PC-3 (cell line): Measurements from ENCODE around the gene SOX6. TPM values are rescaled to one million over a fixed set of nuclear protein-coding genes. Genes with fewer than 3 reads are reported as not detected.

ENCODE experiments used
- ATAC-seq: fragments of 200-7000 bp; cut with Tn5 transposase; 2 replicates; pipeline ENCODE4 v1.9.1; 2020; ENCODE audit warnings: mild to moderate bottlenecking, moderate library complexity
- BruUV-seq: library from RNA; stranded (reverse); fragments of 400-500 nt; replicated peaks from 2 replicates; lab custom pipeline; 2021; lab: Mats Ljungman, UMichigan
- CTCF ChIA-PET: fragments of 300-600 bp; sonication (Branson Sonifier 250); formaldehyde crosslinking; loops from one replicate; lab custom pipeline; 2022; ENCODE audit warnings: antibody characterized with exemption; lab: Charles Lee
- POLR2A ChIA-PET: fragments of 300-600 bp; sonication (Branson Sonifier 250); formaldehyde crosslinking; loops from one replicate; lab custom pipeline; 2022; ENCODE audit warnings: antibody characterized with exemption; ENCODE audit not compliant: unreplicated experiment; lab: Charles Lee
- DNase-seq: peaks from one replicate; pipeline ENCODE4 v3.0.0-alpha.2; 2015
- H2AFZ ChIP-seq: fragments of 300-600 bp; sonication (generic); 2 replicates; pipeline ENCODE4 v1.6.0; 2016; ENCODE audit warnings: antibody characterized with exemption, low read length
- H3F3A ChIP-seq: fragments of 300-600 bp; sonication (generic); one replicate; pipeline ENCODE4 v1.6.0; 2017; ENCODE audit warnings: antibody characterized with exemption, low read length, control low read depth, mild to moderate bottlenecking; ENCODE audit not compliant: unreplicated experiment
- H3K27ac ChIP-seq: fragments of 300-600 bp; sonication (generic); 2 replicates; pipeline ENCODE4 v1.5.1; 2016; ENCODE audit warnings: mild to moderate bottlenecking, low read length
- H3K27me3 ChIP-seq: fragments of 300-600 bp; sonication (generic); 2 replicates; pipeline ENCODE4 v1.6.1; 2016; ENCODE audit warnings: low read length, mixed read lengths
- H3K36me3 ChIP-seq: fragments of 300-600 bp; sonication (generic); 2 replicates; pipeline ENCODE4 v1.6.1; 2016; ENCODE audit warnings: low read depth, mixed run types, low read length, mixed read lengths
- H3K4me1 ChIP-seq: fragments of 300-600 bp; sonication (generic); 2 replicates; pipeline ENCODE4 v1.5.1; 2016; ENCODE audit warnings: low read length; ENCODE audit not compliant: insufficient read depth
- H3K4me2 ChIP-seq: fragments of 300-600 bp; sonication (generic); 2 replicates; pipeline ENCODE4 v1.6.0; 2016; ENCODE audit warnings: low read length
- H3K4me3 ChIP-seq: fragments of 300-600 bp; sonication (generic); 2 replicates; pipeline ENCODE4 v1.5.1; 2016; ENCODE audit warnings: mild to moderate bottlenecking, low read length, mixed read lengths
- H3K79me2 ChIP-seq: fragments of 300-600 bp; sonication (generic); 2 replicates; pipeline ENCODE4 v1.6.1; 2017; ENCODE audit warnings: low read length, mixed read lengths
- H3K9ac ChIP-seq: fragments of 300-600 bp; sonication (generic); 2 replicates; pipeline ENCODE4 v1.6.0; 2016; ENCODE audit warnings: mild to moderate bottlenecking, low read length
- H3K9me2 ChIP-seq: fragments of 300-600 bp; sonication (generic); replicated peaks from 2 replicates; pipeline ENCODE4 v1.6.1; 2016; ENCODE audit warnings: mixed run types, low read length, mixed read lengths
- H3K9me3 ChIP-seq: fragments of 300-600 bp; sonication (generic); 2 replicates; pipeline ENCODE4 v1.6.1; 2016; ENCODE audit warnings: low read length, mixed read lengths
- H4K20me1 ChIP-seq: fragments of 300-600 bp; sonication (generic); 2 replicates; pipeline ENCODE4 v1.6.1; 2016; ENCODE audit warnings: low read length, mixed read lengths
- EZH2 ChIP-seq: fragments of 300-600 bp; sonication (generic); IDR thresholded peaks from one replicate; pipeline ENCODE4 v1.6.1; 2017; ENCODE audit warnings: antibody characterized with exemption, mild to moderate bottlenecking, low read length; ENCODE audit not compliant: unreplicated experiment
- EZH2phosphoT487 ChIP-seq: fragments of 300-600 bp; sonication (generic); IDR thresholded peaks from 2 replicates; pipeline ENCODE4 v1.6.1; 2018; ENCODE audit warnings: mild to moderate bottlenecking, antibody characterized with exemption, low read length, borderline replicate concordance
- intact Hi-C: fragments of 100-400 bp; cut with micrococcal nuclease; formaldehyde crosslinking; loops from 2 replicates; pipeline ENCODE4 v1.9.0; 2023
- total RNA-seq: library from RNA; depleted of rRNA; stranded (reverse); fragments of >200 nt; gene quantifications from 2 replicates; pipeline ENCODE4 v1.2.3, GENCODE V29; 2014
- TF ChIP-seq, protein P1 (sequence below): fragments of 300-600 bp; sonication (generic); conservative IDR thresholded peaks from 2 replicates; pipeline ENCODE4 v1.5.1; 2017; ENCODE audit warnings: antibody characterized with exemption, low read depth, mild to moderate bottlenecking, low read length

The SOX6 gene
- total RNA-seq, 1 experiment from 2014 or later, result not detected

DNA sequence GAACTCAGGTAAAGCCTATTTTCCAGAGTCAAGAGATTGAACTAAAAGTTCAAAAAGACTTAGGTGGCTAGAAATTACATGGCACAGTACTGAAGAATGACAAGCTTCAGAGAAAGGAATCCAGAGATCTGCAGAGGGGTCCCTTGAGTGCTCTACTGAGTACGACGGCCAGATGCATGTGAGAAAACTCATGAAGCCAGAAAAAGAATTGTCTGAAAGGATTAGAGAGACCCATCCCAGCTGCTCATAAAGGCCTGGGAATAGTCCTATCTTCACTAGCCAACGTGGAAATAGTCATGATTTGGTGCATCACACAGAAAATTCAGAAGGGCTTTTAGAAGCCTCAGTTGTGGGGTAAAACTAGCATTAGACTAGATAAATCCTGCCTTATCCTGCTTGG is 91.3 kb downstream of the SOX6 start:
- no TSS peak for BruUV-seq
- Histone ChIP-seq H3K36me3 (no peaks in the 10 kb centered on the region), H3K27me3 (no peaks in the 10 kb centered on the region), H3K9ac (no peak overlapping the region), H3K4me2 (no peak overlapping the region), H3K79me2 (no peaks in the 10 kb centered on the region), H3K9me2 (no peaks in the 10 kb centered on the region), H3K4me1 (no peaks in the 10 kb centered on the region), H3K4me3 (no peak overlapping the region), H4K20me1 (no peaks in the 10 kb centered on the region), H3F3A (no peaks in the 10 kb centered on the region), H3K9me3 (no peaks in the 10 kb centered on the region), H2AFZ (no peak overlapping the region), H3K27ac (no peak overlapping the region)
- TF ChIP-seq EZH2phosphoT487, result no peak
- no peak for TF ChIP-seq EZH2
- TF ChIP-seq, protein P1, sequence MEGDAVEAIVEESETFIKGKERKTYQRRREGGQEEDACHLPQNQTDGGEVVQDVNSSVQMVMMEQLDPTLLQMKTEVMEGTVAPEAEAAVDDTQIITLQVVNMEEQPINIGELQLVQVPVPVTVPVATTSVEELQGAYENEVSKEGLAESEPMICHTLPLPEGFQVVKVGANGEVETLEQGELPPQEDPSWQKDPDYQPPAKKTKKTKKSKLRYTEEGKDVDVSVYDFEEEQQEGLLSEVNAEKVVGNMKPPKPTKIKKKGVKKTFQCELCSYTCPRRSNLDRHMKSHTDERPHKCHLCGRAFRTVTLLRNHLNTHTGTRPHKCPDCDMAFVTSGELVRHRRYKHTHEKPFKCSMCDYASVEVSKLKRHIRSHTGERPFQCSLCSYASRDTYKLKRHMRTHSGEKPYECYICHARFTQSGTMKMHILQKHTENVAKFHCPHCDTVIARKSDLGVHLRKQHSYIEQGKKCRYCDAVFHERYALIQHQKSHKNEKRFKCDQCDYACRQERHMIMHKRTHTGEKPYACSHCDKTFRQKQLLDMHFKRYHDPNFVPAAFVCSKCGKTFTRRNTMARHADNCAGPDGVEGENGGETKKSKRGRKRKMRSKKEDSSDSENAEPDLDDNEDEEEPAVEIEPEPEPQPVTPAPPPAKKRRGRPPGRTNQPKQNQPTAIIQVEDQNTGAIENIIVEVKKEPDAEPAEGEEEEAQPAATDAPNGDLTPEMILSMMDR, result no peak
- intact Hi-C loops, result no loop called here
- no peak for DNase-seq
- ATAC-seq, result no peak
- POLR2A ChIA-PET, result no interaction called here
- CTCF ChIA-PET, result no interaction called here

DNA sequence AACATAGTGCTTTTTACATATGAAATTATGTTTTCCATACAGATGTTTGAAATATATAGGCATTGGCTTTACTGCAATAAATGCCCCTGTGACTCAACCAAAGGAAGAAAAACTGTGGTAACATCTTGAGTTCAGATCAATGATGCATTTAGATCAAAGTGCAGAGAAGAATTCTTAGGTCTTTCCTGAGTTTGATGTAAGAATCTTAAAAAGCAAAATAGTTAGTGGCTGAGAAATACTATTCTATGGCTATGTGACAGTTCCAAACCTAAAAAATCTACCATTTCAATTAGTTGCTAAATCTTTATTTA is 93.7 kb downstream of the SOX6 start:
- Histone ChIP-seq H3K27ac (no peak overlapping the region), H3K79me2 (no peaks in the 10 kb centered on the region), H3K9me3 (no peaks in the 10 kb centered on the region), H3K9ac (no peak overlapping the region), H3K4me1 (no peaks in the 10 kb centered on the region), H3K27me3 (no peaks in the 10 kb centered on the region), H3K4me2 (no peak overlapping the region), H2AFZ (no peak overlapping the region), H3K4me3 (no peak overlapping the region), H4K20me1 (no peaks in the 10 kb centered on the region), H3K36me3 (no peaks in the 10 kb centered on the region), H3K9me2 (no peaks in the 10 kb centered on the region), H3F3A (no peaks in the 10 kb centered on the region)
- ChIA-PET POLR2A (no interaction called here), CTCF (no interaction called here)
- BruUV-seq, result no TSS peak
- TF ChIP-seq EZH2phosphoT487 (no peak), EZH2 (no peak)
- TF ChIP-seq, protein P1, result no peak
- intact Hi-C loops, result no loop called here
- ATAC-seq (no peak), DNase-seq (no peak)

DNA sequence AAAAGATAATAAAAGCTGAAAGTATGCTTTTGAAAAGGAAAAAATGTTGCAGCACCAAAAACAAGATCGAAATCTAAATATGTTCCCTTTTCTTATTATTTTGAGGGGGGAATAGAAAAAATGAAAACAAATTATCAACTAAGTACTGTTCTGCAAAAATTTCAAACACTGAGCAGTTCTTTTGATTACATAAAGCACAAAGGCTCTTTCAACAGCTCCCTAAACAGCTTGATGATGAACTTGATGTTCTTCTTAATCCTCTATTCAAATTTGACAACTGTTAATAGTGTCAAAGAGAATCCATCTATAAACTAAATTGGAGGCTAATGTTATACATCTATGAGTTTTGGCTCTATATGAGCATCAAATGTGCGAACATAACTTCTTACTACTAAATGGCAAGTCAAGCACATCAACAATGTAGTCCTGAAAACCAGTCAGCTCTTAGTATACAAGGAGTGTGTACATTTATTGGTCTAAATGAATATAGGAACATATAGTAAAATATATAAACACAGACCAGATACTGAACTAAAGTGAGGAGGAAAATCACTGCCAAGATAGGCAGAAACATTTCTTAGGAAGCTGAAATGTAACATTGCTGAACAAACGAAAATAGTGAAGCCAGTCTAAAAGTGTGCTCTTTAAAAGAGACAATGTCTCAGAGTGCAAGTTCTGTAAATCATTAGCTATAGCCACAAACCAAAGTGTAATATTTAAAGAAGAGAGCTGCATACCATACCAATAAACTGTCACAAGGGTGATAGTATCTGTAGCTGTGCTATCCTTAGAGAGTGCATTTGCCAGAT is 94.3 kb downstream of the SOX6 start:
- CTCF ChIA-PET, result no interaction called here
- no peak overlapping the region for H3K9ac ChIP-seq
- H4K20me1 ChIP-seq, result no peaks in the 10 kb centered on the region
- intact Hi-C loops, result no loop called here
- H3K79me2 ChIP-seq, result no peaks in the 10 kb centered on the region
- H3F3A ChIP-seq, result no peaks in the 10 kb centered on the region
- POLR2A ChIA-PET, result no interaction called here
- no peak for TF ChIP-seq EZH2
- no peak for TF ChIP-seq EZH2phosphoT487
- TF ChIP-seq, protein P1, result no peak
- ATAC-seq, result no peak
- no peaks in the 10 kb centered on the region for H3K4me1 ChIP-seq
- no peaks in the 10 kb centered on the region for H3K27me3 ChIP-seq
- H3K4me3 ChIP-seq, result no peak overlapping the region
- H3K36me3 ChIP-seq, result no peaks in the 10 kb centered on the region
- no peak overlapping the region for H2AFZ ChIP-seq
- BruUV-seq, result no TSS peak
- no peak for DNase-seq
- no peaks in the 10 kb centered on the region for H3K9me3 ChIP-seq
- H3K9me2 ChIP-seq, result no peaks in the 10 kb centered on the region
- H3K27ac ChIP-seq, result no peak overlapping the region
- H3K4me2 ChIP-seq, result no peak overlapping the region
